Tibial nerve (tissue), 4 donors: ENCODE data around the gene SF3B4. TPM values are rescaled to one million over a fixed set of nuclear protein-coding genes. Genes with fewer than 3 reads are reported as not detected.

Source experiments
- DNase-seq, 2 donors: peaks; one replicate each; pipeline ENCODE4 v3.0.0-alpha.2; 2019; ENCODE audit warnings: low spot score in 2 of 2
- H3K27ac ChIP-seq, 4 donors: fragments of 200-600 bp; sonication (generic) in 3 of 4; one replicate each; pipeline ENCODE4 v1.5.1; 2017 to 2019; ENCODE audit warnings: mild to moderate bottlenecking in 1 of 4
- H3K27me3 ChIP-seq, 2 donors: fragments of 200-600 bp; sonication (generic) in 1 of 2; one replicate each; pipeline versions ENCODE4 v1.5.1 to v1.6.0; 2017 to 2019
- H3K36me3 ChIP-seq, 3 donors: fragments of 200-600 bp; sonication (generic); one replicate each; pipeline ENCODE4 v1.5.1; 2018 to 2019
- H3K4me1 ChIP-seq, 4 donors: fragments of 200-600 bp; sonication (generic) in 3 of 4; one replicate each; pipeline ENCODE4 v1.5.1; 2017 to 2019
- H3K4me3 ChIP-seq, 4 donors: fragments of 200-600 bp; sonication (generic) in 3 of 4; one replicate each; pipeline ENCODE4 v1.5.1; 2017 to 2019; ENCODE audit warnings: mild to moderate bottlenecking in 1 of 4, moderate library complexity in 1 of 4
- H3K9me3 ChIP-seq, 4 donors: fragments of 200-600 bp; sonication (generic) in 3 of 4; one replicate each; pipeline ENCODE4 v1.5.1; 2017 to 2019
- EP300 ChIP-seq, 2 donors: sonication (generic); formaldehyde crosslinking; IDR thresholded peaks; one replicate each; pipeline ENCODE4 v1.6.1; 2017; ENCODE audit warnings: antibody characterized with exemption in 2 of 2, mild to moderate bottlenecking in 1 of 2
- POLR2A ChIP-seq, 2 donors: fragments of 450-650 bp; IDR thresholded peaks; one replicate each; pipeline ENCODE4 v1.6.1; 2017; ENCODE audit warnings: antibody characterized with exemption in 2 of 2, mild to moderate bottlenecking in 2 of 2, moderate library complexity in 2 of 2
- WGBS, 2 donors: methylation state at CpG; one replicate each; pipeline ENCODE4 v1.1.5; 2018; 5-methylcytosine and 5-hydroxymethylcytosine counted together
- total RNA-seq, 4 donors: library from RNA; depleted of rRNA; stranded (reverse); fragments of >200 nt; gene quantifications; one replicate each; pipeline ENCODE4 v1.1.0, GENCODE V29; 2016
- TF ChIP-seq, protein P1 (sequence below), 5 experiments: fragments of 200-600 bp in 3 of 5; fragments of 450-650 bp in 2 of 5; sonication (generic) in 3 of 5; IDR thresholded peaks; one replicate each; pipeline ENCODE4 v1.5.1; 2016 to 2019; ENCODE audit warnings: antibody characterized with exemption in 5 of 5, mild to moderate bottlenecking in 3 of 5, moderate library complexity in 2 of 5

Gene SF3B4
- total RNA-seq, 4 donors from 2014 or later, result 6.3 to 14.3 (median 9.7) TPM

DNA sequence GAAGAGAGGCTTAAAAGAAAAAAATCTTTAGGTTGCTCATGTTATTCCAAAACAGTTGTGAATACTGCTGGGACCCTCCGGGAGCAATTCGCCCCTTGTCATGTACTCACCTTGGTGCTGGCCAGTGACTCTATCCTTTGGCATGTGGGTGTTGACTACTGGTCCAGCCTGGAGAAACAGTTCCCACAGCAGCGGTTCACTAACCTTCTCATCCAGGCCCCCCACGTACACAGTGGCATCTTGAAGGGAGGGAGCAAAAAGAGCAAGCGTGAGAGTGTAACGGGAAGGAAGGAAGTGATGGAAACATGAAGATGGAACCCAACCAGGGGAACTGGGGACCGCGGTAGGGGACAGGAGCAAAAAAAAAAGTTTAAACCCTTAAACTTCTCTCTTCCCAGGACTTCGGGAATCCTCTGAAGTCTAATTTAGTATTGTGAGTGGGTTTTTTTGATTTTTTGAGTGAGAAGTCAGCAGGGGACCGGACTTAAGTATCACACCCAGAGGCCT is 494 bp downstream of the SF3B4 start:
- peak overlapping the region; percentile 89 to 97 (median 94) for H3K27ac ChIP-seq
- no peaks in the 10 kb centered on the region for H3K27me3 ChIP-seq
- DNase-seq, result no peak
- H3K4me3 ChIP-seq, result peak overlapping the region; percentile 65 to 89 (median 78)
- H3K36me3 ChIP-seq, result peaks cover 3 to 76% (median 24%) of the 10 kb centered on the region in 3 donors
- WGBS, 2 donors, result 4% methylated on average over 9 to 10 of the region's 10 CpGs
- H3K4me1 ChIP-seq, result peaks cover 0 to 35% (median 18%) of the 10 kb centered on the region in 4 donors
- no peak for TF ChIP-seq POLR2A (IDR thresholded peaks at IDR 0.05)
- no peak for TF ChIP-seq EP300 (IDR thresholded peaks at IDR 0.05)
- TF ChIP-seq, protein P1, sequence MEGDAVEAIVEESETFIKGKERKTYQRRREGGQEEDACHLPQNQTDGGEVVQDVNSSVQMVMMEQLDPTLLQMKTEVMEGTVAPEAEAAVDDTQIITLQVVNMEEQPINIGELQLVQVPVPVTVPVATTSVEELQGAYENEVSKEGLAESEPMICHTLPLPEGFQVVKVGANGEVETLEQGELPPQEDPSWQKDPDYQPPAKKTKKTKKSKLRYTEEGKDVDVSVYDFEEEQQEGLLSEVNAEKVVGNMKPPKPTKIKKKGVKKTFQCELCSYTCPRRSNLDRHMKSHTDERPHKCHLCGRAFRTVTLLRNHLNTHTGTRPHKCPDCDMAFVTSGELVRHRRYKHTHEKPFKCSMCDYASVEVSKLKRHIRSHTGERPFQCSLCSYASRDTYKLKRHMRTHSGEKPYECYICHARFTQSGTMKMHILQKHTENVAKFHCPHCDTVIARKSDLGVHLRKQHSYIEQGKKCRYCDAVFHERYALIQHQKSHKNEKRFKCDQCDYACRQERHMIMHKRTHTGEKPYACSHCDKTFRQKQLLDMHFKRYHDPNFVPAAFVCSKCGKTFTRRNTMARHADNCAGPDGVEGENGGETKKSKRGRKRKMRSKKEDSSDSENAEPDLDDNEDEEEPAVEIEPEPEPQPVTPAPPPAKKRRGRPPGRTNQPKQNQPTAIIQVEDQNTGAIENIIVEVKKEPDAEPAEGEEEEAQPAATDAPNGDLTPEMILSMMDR (IDR thresholded peaks at IDR 0.05), result no peak
- H3K9me3 ChIP-seq, result no peaks in the 10 kb centered on the region

DNA sequence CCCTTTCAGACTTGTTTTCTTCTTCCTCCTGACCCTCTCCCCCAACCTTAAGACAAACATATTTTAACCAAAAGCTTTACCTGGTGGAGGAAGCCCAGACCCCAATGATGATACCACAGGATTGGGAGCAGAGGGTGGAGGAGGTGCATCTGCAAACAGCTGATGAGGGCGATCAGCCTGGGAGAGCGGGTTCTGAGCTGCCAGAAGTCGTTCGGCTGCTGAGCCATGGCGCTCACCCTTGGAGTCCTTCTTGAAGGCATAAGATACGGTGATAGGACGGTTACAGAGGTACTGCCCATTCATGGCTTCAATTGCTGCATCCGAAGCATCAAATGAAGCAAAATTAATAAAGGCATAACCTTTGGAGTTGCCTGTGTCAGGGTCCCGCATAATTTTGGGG is 1.3 kb downstream of the SF3B4 start:
- Histone ChIP-seq H3K27me3 (no peaks in the 10 kb centered on the region), H3K9me3 (no peaks in the 10 kb centered on the region), H3K4me3 (peak overlapping the region in 2 of 4 donors; percentile 85 to 89), H3K27ac (no peak overlapping the region), H3K4me1 (peaks cover 0 to 35% (median 18%) of the 10 kb centered on the region in 4 donors), H3K36me3 (peaks cover 3 to 76% (median 24%) of the 10 kb centered on the region in 3 donors)
- DNase-seq, result no peak
- 90 to 92% methylated on average over 9 of the region's 9 CpGs for WGBS, 2 donors
- no peak for TF ChIP-seq POLR2A (IDR thresholded peaks at IDR 0.05)
- TF ChIP-seq, protein P1 (IDR thresholded peaks at IDR 0.05), result no peak
- TF ChIP-seq EP300 (IDR thresholded peaks at IDR 0.05), result no peak

DNA sequence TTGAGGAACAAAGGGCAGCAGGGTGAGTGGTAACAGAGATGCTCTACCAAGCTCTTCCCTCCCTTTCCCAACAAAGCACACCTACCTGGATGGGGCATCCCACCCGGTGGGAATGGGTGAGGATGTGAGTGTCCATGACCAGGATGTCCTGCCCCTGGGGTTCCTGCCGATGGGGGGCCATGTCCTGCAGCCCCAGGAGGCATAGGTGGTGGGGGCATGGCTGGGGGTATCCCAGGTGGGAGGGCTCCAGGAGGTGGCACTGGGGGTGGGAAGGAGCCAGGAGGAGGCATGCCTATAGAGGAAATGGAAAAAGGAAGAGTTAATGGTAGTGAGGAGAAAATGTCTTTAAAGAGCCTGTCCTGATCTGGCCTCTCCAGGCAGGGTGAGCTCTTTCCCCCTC is 1.9 kb downstream of the SF3B4 start:
- H3K4me1 ChIP-seq, result peaks cover 0 to 35% (median 18%) of the 10 kb centered on the region in 4 donors
- H3K9me3 ChIP-seq, result no peaks in the 10 kb centered on the region
- no peak overlapping the region for H3K4me3 ChIP-seq
- 82% methylated on average over 2 of the region's 2 CpGs for WGBS, 2 donors
- no peak for TF ChIP-seq POLR2A (IDR thresholded peaks at IDR 0.05)
- TF ChIP-seq EP300 (IDR thresholded peaks at IDR 0.05), result no peak
- TF ChIP-seq, protein P1 (IDR thresholded peaks at IDR 0.05), result no peak
- peaks cover 3 to 76% (median 24%) of the 10 kb centered on the region in 3 donors for H3K36me3 ChIP-seq
- no peaks in the 10 kb centered on the region for H3K27me3 ChIP-seq
- no peak for DNase-seq
- no peak overlapping the region for H3K27ac ChIP-seq

DNA sequence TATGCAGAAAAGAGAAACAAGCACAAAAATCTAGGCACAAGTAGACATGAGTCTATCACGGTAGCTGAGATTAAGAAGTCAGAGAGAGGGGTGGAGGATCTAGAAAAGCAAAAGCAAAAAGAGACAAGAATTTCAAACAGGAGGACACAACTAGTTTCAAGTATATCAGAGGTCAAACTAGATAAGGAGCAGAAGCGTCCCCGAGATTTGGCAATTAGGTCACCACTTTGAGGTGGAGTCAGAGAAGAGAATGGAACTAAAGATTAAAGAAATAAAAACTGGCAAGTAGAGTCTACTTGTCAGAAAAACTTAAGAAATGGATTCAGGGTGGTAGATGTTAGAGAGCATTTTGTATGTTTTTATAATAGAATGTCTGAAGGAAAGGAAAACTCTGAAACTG is 2.3 kb downstream of the SF3B4 start:
- Histone ChIP-seq H3K36me3 (peaks cover 3 to 73% (median 24%) of the 10 kb centered on the region in 3 donors), H3K27ac (no peak overlapping the region), H3K4me3 (no peak overlapping the region), H3K9me3 (no peaks in the 10 kb centered on the region), H3K4me1 (peaks cover 0 to 35% (median 18%) of the 10 kb centered on the region in 4 donors), H3K27me3 (no peaks in the 10 kb centered on the region)
- DNase-seq, result no peak
- TF ChIP-seq EP300 (IDR thresholded peaks at IDR 0.05) (no peak), POLR2A (IDR thresholded peaks at IDR 0.05) (no peak)
- TF ChIP-seq, protein P1 (IDR thresholded peaks at IDR 0.05), result no peak
- 80 to 82% methylated on average over 3 of the region's 3 CpGs for WGBS, 2 donors

DNA sequence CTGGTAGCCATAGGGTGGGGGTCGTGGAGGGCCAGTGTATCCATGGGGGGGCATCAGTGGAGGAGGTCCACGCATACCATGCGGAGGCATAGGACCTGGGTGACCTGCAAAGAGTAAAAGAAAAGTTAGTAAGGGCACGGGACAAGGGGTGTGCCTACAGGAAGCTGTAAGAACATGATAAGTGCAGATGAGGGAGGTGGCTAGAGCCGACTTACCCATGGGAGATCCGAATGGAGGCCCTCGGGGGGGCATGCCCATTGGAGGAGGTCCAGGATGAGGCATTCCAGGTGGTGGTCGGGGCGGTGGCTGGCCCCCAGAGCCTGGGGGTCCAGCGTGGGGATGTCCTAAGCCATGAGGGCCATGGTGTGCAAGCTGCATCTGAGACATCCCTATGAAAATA is 4.0 kb downstream of the SF3B4 start:
- H3K27me3 ChIP-seq, result peaks cover 0 to under 1% of the 10 kb centered on the region in 2 donors
- TF ChIP-seq EP300 (IDR thresholded peaks at IDR 0.05) (no peak), POLR2A (IDR thresholded peaks at IDR 0.05) (no peak)
- TF ChIP-seq, protein P1 (IDR thresholded peaks at IDR 0.05), result no peak
- no peak overlapping the region for H3K27ac ChIP-seq
- H3K36me3 ChIP-seq, result peaks cover 3 to 60% (median 24%) of the 10 kb centered on the region in 3 donors
- DNase-seq, result no peak
- H3K9me3 ChIP-seq, result no peaks in the 10 kb centered on the region
- H3K4me3 ChIP-seq, result no peak overlapping the region
- 85 to 90% methylated on average over 10 of the region's 10 CpGs for WGBS, 2 donors
- H3K4me1 ChIP-seq, result peaks cover 0 to 32% (median 18%) of the 10 kb centered on the region in 4 donors
